IPS-NIHi7 (cell line): Measurements from ENCODE around the gene SEMA3C.

Source experiments
- DNase-seq: peaks from one replicate; pipeline ENCODE4 v3.0.0; 2012; ENCODE audit warnings: mixed read lengths; ENCODE audit errors: extremely low spot score

The SEMA3C gene

GRCh38 chr7:80825499-80825898 is 93.4 kb downstream of the SEMA3C start:
- DNase-seq, result no peak

GRCh38 chr7:80824253-80824652 is 94.6 kb downstream of the SEMA3C start:
- no peak for DNase-seq

GRCh38 chr7:80823057-80823456 is 95.8 kb downstream of the SEMA3C start:
- no peak for DNase-seq

- DNase-seq, result no peak
These were observed 97.0 kb downstream of the SEMA3C start for GRCh38 chr7:80821771-80822319.

GRCh38 chr7:80819503-80819902 is 99.3 kb downstream of the SEMA3C start:
- no peak for DNase-seq

- DNase-seq, result no peak
These were observed 100.7 kb downstream of the SEMA3C start for GRCh38 chr7:80818181-80818580.

GRCh38 chr7:80816806-80817205 is 102.0 kb downstream of the SEMA3C start:
- DNase-seq, result no peak

- no peak for DNase-seq
These were observed 103.1 kb downstream of the SEMA3C start for GRCh38 chr7:80815733-80816132.

- DNase-seq, result no peak
These were observed 109.3 kb downstream of the SEMA3C start for GRCh38 chr7:80809545-80809944.

GRCh38 chr7:80807166-80807900 is 111.5 kb downstream of the SEMA3C start:
- no peak for DNase-seq

GRCh38 chr7:80806663-80807062 is 112.2 kb downstream of the SEMA3C start:
- no peak for DNase-seq

- DNase-seq, result no peak
These were observed 114.3 kb downstream of the SEMA3C start for GRCh38 chr7:80804589-80804988.

GRCh38 chr7:80802527-80802926 is 116.3 kb downstream of the SEMA3C start:
- DNase-seq, result no peak

- DNase-seq, result no peak
These were observed 123.9 kb downstream of the SEMA3C start for GRCh38 chr7:80794631-80795573.

GRCh38 chr7:80791509-80791929 is 127.3 kb downstream of the SEMA3C start:
- DNase-seq, result no peak

GRCh38 chr7:80790877-80791276 is 128.0 kb downstream of the SEMA3C start:
- no peak for DNase-seq

- DNase-seq, result no peak
These were observed 131.1 kb downstream of the SEMA3C start for GRCh38 chr7:80787721-80788120.

- DNase-seq, result no peak
These were observed 132.8 kb downstream of the SEMA3C start for GRCh38 chr7:80785961-80786536.

GRCh38 chr7:80785276-80785675 is 133.6 kb downstream of the SEMA3C start:
- no peak for DNase-seq

GRCh38 chr7:80783678-80784327 is 135.0 kb downstream of the SEMA3C start:
- no peak for DNase-seq

- DNase-seq, result no peak
These were observed 135.6 kb downstream of the SEMA3C start for GRCh38 chr7:80783186-80783677.
